Kidney epithelial cell (primary cell): ENCODE data around the gene ACAA2. TPM values are rescaled to one million over a fixed set of nuclear protein-coding genes. Genes with fewer than 3 reads are reported as not detected.

Experiments
- DNase-seq: peaks from one replicate; pipeline ENCODE4 v3.0.0-alpha.2; 2010; ENCODE audit warnings: low read depth
- H3K27me3 ChIP-seq: 2 replicates; pipeline ENCODE4 v1.6.0; 2011; ENCODE audit warnings: low read length; ENCODE audit not compliant: control insufficient read depth, insufficient read depth
- H3K36me3 ChIP-seq: 2 replicates; pipeline ENCODE4 v1.5.1; 2011; ENCODE audit warnings: low read length; ENCODE audit not compliant: control insufficient read depth, insufficient read depth
- H3K4me3 ChIP-seq: 2 replicates; pipeline ENCODE4 v1.5.1; 2011; ENCODE audit warnings: low read depth, mild to moderate bottlenecking, control low read depth, low read length
- total RNA-seq: library from RNA; depleted of rRNA; stranded (reverse); fragments of >200 nt; gene quantifications from 2 replicates; pipeline ENCODE4 v1.2.3, GENCODE V29; 2015
- TF ChIP-seq, protein P1 (sequence below): IDR thresholded peaks from 2 replicates; pipeline ENCODE4 v1.5.1; 2011; ENCODE audit warnings: mild to moderate bottlenecking, moderate library complexity, low read length, control low read depth, inconsistent platforms; ENCODE audit not compliant: insufficient read depth, poor library complexity, severe bottlenecking

Gene ACAA2
- total RNA-seq, 1 donor from 2014 or later: 68.0 TPM

DNA sequence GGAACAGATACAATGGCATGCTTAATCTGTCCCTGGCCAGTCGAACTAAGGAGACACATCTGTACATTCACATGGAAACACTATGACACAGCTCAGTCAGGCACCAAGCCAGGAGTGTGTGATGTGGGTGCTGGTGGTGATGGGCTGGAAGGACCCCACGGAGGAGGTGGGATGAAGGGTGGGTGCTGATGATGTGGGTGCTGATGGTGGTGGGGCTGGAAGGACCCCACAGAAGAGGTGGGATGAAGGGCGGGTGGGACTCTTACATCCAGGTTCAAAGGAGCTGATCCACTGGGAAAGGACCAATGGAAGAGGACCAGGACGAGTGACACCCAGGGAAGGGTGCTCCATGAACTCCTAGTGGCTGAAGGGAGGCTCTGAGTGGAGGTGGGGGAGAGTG is 34.8 kb upstream of the ACAA2 start:
- no peak for DNase-seq
- no peak overlapping the region for H3K4me3 ChIP-seq
- TF ChIP-seq, protein P1, sequence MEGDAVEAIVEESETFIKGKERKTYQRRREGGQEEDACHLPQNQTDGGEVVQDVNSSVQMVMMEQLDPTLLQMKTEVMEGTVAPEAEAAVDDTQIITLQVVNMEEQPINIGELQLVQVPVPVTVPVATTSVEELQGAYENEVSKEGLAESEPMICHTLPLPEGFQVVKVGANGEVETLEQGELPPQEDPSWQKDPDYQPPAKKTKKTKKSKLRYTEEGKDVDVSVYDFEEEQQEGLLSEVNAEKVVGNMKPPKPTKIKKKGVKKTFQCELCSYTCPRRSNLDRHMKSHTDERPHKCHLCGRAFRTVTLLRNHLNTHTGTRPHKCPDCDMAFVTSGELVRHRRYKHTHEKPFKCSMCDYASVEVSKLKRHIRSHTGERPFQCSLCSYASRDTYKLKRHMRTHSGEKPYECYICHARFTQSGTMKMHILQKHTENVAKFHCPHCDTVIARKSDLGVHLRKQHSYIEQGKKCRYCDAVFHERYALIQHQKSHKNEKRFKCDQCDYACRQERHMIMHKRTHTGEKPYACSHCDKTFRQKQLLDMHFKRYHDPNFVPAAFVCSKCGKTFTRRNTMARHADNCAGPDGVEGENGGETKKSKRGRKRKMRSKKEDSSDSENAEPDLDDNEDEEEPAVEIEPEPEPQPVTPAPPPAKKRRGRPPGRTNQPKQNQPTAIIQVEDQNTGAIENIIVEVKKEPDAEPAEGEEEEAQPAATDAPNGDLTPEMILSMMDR: no peak
- H3K27me3 ChIP-seq: no peaks in the 10 kb centered on the region
- peaks cover 1% of the 10 kb centered on the region for H3K36me3 ChIP-seq

DNA sequence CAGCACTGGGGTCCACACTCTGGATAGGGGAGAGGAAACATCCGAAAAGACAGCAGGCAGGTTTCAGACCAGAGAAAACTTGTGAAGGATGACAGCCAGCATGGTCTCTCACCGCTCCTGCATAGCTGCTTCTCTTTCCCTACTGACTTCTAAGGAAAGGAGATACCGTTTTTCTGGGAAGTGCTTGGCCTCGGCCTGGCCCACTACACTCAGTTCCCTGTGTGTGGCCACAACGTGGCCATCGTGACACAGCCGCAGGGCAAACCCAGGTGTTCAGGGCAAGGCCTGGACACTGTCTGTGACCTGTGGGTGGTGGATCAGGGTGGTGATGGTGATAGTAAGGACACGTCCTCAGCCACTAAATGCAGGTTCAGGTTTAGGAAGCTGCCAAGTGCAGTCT is 34.2 kb upstream of the ACAA2 start:
- TF ChIP-seq, protein P1: no peak
- DNase-seq: no peak
- Histone ChIP-seq H3K27me3 (no peaks in the 10 kb centered on the region), H3K4me3 (no peak overlapping the region), H3K36me3 (peaks cover under 1% of the 10 kb centered on the region)

DNA sequence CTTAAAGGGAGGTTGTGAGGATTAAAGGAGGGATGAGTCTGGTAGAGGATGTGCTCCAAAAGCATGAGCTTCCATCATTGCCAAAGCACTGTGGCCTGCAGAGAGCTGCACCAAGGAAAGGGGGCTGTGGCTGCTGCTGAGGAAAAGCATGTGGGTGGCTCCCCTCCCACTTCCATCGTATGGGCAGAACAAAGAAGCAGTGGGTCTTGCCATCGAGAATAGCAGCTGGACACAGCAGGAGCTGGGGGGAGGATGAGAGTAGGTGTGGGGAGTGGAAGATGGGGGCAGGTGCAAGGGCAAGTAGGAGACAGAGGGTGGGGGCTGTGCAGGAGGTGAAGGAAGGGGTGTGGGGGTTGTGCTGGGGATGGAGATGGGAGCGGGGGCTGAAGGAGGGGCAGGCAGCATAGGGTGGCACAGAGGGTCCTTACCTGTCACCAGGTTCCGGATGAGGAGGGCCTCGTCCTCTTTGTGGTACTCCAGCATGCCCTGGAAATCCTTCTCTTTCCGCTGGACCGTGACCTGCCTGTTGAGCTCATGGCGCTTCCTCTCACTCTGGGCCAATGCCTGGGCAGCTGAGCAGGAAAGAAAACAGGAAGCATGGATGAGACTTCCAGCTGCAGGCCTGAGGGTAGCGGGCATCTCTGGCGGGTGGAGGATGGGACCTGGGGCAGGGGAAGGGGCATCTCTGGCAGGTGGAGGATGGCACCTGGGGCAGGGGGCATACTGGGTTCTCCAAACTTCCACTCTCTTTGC is 33.6 kb upstream of the ACAA2 start:
- TF ChIP-seq, protein P1: no peak
- no peak for DNase-seq
- H3K27me3 ChIP-seq: no peaks in the 10 kb centered on the region
- no peaks in the 10 kb centered on the region for H3K36me3 ChIP-seq
- no peak overlapping the region for H3K4me3 ChIP-seq

DNA sequence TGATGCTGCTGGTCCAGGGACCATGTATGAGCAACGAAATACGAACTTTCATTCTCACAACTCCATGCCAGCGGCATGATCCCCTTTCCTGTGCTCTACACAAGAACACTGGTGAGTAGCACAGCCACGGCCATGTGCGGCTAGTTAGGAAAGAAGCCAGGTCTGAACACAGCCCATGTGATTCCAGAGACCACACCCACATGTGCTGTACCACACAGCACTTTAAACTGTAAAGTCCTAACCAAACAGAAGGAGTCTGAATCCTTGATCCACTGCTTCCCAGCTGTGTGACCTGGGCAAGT is 33.0 kb upstream of the ACAA2 start:
- H3K36me3 ChIP-seq: no peaks in the 10 kb centered on the region
- TF ChIP-seq, protein P1: no peak
- DNase-seq: no peak
- H3K27me3 ChIP-seq: no peaks in the 10 kb centered on the region
- H3K4me3 ChIP-seq: no peak overlapping the region

DNA sequence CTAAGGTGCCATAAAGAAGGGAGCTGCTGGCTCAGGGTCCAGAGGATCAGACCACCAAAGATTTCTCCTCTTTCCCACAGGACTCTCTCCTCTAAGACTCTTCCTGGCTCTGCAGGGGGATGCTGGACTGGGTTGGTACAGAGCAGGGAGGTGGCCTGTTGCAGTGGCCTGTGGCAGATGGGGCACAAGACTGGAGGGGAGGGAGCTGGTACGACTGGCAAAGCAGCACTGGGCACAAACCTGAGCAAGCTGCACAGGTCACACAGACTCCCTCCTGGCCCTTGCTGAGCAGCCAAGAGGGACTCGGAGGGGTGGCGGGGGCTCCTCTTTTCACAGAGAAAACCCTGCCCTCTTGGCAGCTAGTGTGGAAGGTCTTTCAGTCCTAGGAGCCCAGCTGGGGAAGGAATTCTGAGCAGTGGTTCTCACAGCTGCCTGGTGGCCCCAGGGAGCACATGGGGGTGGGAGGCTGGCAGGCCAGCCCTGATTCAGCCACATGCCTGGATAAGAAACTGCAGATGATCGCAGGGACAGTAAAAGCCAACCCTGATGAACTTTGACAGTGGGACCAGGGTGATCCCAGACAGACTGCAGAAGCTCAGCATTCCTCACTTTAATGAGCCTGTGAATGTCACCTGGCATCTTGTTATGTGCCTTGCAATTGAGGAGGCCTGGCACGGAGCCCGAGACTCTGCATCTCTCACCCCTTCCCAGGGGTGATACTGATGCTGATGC is 32.5 kb upstream of the ACAA2 start:
- Histone ChIP-seq H3K36me3 (no peaks in the 10 kb centered on the region), H3K4me3 (no peak overlapping the region), H3K27me3 (no peaks in the 10 kb centered on the region)
- TF ChIP-seq, protein P1: no peak
- no peak for DNase-seq
